Esophagus muscularis mucosa (tissue), 3 donors: ENCODE data around the gene CLEC4G.

ENCODE experiments used
- POLR2A ChIP-seq: fragments of 450-650 bp; IDR thresholded peaks from one replicate; pipeline ENCODE4 v1.6.1; 2017; ENCODE audit warnings: antibody characterized with exemption, moderate library complexity, mild to moderate bottlenecking, low read depth
- POLR2AphosphoS5 ChIP-seq, 2 donors: sonication (generic); formaldehyde crosslinking; IDR thresholded peaks; one replicate each; pipeline ENCODE4 v1.6.1; 2017; ENCODE audit warnings: antibody characterized with exemption in 2 of 2
- TF ChIP-seq, protein P1 (sequence below), 3 experiments: fragments of 200-600 bp in 2 of 3; fragments of 450-650 bp in 1 of 3; sonication (generic) in 2 of 3; IDR thresholded peaks; one replicate each; pipeline ENCODE4 v1.5.1; 2017 to 2019; ENCODE audit warnings: antibody characterized with exemption in 3 of 3, mild to moderate bottlenecking in 2 of 3, moderate library complexity in 1 of 3

DNA sequence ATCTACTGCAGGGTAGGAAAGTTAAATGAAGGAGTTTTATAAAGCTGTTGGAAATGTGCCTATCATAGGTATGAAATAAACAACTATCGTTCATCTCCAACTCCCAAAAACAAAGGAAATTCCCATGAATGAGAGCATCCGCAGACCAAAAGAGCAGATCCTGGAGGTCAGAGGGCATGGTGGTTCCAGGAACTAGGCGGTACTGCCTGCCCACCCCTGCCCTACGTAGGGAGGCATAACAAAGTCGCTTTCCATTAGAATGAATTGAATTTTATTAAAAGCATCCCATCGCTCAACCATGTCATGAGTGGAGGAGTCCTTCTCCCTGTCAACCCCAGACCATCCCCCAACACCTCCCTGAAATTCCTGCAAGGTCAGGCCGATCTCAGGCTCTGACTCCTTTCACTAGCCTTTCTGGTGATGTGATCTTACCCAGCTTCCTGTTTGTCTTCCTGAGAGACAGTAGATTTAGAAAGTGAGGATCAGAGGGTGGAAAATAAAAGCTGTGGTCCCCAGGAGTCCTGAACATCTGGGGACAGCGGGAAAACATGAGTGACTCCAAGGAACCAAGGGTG lies 30.9 kb upstream of the CLEC4G start, which contains the start of gene CLEC4M:
- TF ChIP-seq, protein P1, sequence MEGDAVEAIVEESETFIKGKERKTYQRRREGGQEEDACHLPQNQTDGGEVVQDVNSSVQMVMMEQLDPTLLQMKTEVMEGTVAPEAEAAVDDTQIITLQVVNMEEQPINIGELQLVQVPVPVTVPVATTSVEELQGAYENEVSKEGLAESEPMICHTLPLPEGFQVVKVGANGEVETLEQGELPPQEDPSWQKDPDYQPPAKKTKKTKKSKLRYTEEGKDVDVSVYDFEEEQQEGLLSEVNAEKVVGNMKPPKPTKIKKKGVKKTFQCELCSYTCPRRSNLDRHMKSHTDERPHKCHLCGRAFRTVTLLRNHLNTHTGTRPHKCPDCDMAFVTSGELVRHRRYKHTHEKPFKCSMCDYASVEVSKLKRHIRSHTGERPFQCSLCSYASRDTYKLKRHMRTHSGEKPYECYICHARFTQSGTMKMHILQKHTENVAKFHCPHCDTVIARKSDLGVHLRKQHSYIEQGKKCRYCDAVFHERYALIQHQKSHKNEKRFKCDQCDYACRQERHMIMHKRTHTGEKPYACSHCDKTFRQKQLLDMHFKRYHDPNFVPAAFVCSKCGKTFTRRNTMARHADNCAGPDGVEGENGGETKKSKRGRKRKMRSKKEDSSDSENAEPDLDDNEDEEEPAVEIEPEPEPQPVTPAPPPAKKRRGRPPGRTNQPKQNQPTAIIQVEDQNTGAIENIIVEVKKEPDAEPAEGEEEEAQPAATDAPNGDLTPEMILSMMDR (IDR thresholded peaks at IDR 0.05), result no peak
- TF ChIP-seq POLR2A, result no peak
- TF ChIP-seq POLR2AphosphoS5 (IDR thresholded peaks at IDR 0.05), result no peak
